Upper lobe of right lung (tissue), 1 donor: Measurements from ENCODE around the gene RASGRF1. TPM values are rescaled to one million over a fixed set of nuclear protein-coding genes. Genes with fewer than 3 reads are reported as not detected.
A peak's percentile ranks its signal among the peaks of the same experiment; 100 is the strongest.
"Not testable (repeated sequence)": the region's sequence is repeated elsewhere in the genome, so short reads cannot be mapped to it uniquely, and the experiment has no call there.

Source experiments
- ATAC-seq: fragments of 200-7000 bp; cut with Tn5 transposase; one replicate; pipeline ENCODE4 v1.9.1; 2020; ENCODE audit warnings: mild to moderate bottlenecking, moderate library complexity
- DNase-seq: peaks from one replicate; pipeline ENCODE4 v3.0.0-alpha.2; 2020
- H3K27ac ChIP-seq: fragments of 200-600 bp; one replicate; pipeline ENCODE4 v1.8.0; 2022
- H3K27me3 ChIP-seq: fragments of 200-600 bp; one replicate; pipeline ENCODE4 v1.8.0; 2022; ENCODE audit warnings: mild to moderate bottlenecking
- H3K36me3 ChIP-seq: fragments of 200-600 bp; one replicate; pipeline ENCODE4 v1.8.0; 2022
- H3K4me1 ChIP-seq: fragments of 200-600 bp; one replicate; pipeline ENCODE4 v1.8.0; 2022
- H3K4me3 ChIP-seq: fragments of 200-600 bp; one replicate; pipeline ENCODE4 v1.8.0; 2022; ENCODE audit warnings: mild to moderate bottlenecking
- H3K9me3 ChIP-seq: fragments of 200-600 bp; one replicate; pipeline ENCODE4 v1.8.0; 2022
- intact Hi-C: fragments of 100-400 bp; cut with DNase I; formaldehyde crosslinking; loops from one replicate; pipeline ENCODE4 v1.11.0; 2022
- total RNA-seq: library from RNA; stranded (reverse); fragmentation: NEBNext Ultra II Directional; extraction: Animal tissue kit (Norgen Biotek cat#: 25700); gene quantifications from one replicate; pipeline ENCODE4 v1.2.1, GENCODE V29; 2021
- TF ChIP-seq, protein P1 (sequence below): fragments of 200-600 bp; IDR thresholded peaks from one replicate; pipeline ENCODE4 v1.8.0; 2022; ENCODE audit warnings: antibody characterized with exemption
- donor health status: DM: no; HTN: yes; CAD: no; lungs with severe emphysema.

Gene RASGRF1
- total RNA-seq, 1 donor from 2014 or later, result 105 TPM

DNA sequence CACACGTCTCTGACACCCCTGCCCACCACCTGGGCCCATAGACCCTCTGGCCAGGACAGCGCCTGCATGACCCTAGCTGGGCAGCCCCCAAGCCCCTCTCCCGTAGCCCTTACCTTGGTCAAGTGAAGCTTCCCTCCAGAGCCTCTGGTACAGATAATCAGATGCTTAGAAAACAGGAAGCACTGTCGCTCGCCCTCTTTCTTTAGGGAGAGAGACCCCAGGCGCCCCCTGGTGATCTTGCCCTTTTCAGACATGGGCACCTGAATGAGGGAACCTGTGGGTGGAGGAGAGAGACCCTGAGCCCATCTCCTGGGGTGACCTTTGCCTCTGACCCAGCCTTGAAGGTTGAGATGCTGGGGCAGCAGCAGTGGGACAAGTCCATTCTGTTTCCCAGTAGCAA lies 65.4 kb downstream of the RASGRF1 start:
- intact Hi-C loops, result loop anchor here (10.0 kb wide), 1 partner anchor 160 kb away; no protein-coding TSS in a partner anchor
- Histone ChIP-seq H3K27ac (no peak overlapping the region), H3K9me3 (no peaks in the 10 kb centered on the region), H3K27me3 (no peaks in the 10 kb centered on the region), H3K4me1 (no peaks in the 10 kb centered on the region), H3K4me3 (no peak overlapping the region), H3K36me3 (no peaks in the 10 kb centered on the region)
- DNase-seq, result peak; percentile 65
- TF ChIP-seq, protein P1, sequence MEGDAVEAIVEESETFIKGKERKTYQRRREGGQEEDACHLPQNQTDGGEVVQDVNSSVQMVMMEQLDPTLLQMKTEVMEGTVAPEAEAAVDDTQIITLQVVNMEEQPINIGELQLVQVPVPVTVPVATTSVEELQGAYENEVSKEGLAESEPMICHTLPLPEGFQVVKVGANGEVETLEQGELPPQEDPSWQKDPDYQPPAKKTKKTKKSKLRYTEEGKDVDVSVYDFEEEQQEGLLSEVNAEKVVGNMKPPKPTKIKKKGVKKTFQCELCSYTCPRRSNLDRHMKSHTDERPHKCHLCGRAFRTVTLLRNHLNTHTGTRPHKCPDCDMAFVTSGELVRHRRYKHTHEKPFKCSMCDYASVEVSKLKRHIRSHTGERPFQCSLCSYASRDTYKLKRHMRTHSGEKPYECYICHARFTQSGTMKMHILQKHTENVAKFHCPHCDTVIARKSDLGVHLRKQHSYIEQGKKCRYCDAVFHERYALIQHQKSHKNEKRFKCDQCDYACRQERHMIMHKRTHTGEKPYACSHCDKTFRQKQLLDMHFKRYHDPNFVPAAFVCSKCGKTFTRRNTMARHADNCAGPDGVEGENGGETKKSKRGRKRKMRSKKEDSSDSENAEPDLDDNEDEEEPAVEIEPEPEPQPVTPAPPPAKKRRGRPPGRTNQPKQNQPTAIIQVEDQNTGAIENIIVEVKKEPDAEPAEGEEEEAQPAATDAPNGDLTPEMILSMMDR, result no peak
- ATAC-seq, result peak; percentile 18

DNA sequence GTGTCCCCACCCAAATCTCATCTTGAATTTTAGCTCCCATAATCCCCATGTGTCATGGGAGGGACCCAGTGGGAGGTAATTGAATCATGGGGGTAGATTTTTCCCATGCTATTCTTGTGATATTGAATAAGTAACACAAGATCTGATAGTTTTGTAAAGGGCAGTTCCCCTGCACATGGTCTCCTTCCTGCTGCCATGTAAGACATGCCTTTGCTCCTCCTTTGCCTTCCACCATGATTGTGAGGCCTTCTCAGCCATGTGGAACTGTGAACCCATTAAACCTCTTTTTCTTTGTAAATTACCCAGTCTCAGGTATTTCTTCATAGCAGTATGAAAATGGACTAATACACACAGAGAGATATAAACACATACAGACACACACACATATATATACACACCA lies 66.1 kb downstream of the RASGRF1 start:
- ATAC-seq, H3K9me3 ChIP-seq, H3K27ac ChIP-seq, H3K4me1 ChIP-seq, DNase-seq, H3K36me3 ChIP-seq, H3K4me3 ChIP-seq, H3K27me3 ChIP-seq: not testable (repeated sequence)
- intact Hi-C loops, result loop anchor here (10.0 kb wide), 1 partner anchor 160 kb away; no protein-coding TSS in a partner anchor

DNA sequence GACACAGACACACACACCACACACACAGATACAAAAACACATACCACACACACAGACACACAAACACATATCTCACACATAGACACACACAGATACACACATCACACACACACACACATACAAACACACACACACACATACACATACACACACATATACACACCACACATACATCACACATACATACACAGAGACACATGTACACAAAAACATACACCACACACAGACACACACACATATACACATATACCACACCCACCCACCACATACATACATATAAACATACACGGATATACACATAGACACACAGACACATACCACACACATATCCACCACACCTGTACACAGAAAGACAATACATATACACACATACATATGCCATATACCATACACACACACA lies 66.7 kb downstream of the RASGRF1 start:
- Histone ChIP-seq H3K36me3 (no peaks in the 10 kb centered on the region), H3K27ac (no peak overlapping the region), H3K4me1 (no peaks in the 10 kb centered on the region), H3K27me3 (no peaks in the 10 kb centered on the region), H3K9me3 (no peaks in the 10 kb centered on the region), H3K4me3 (no peak overlapping the region)
- intact Hi-C loops, result loop anchor here (10.0 kb wide), 1 partner anchor 161 kb away; no protein-coding TSS in a partner anchor
- DNase-seq (no peak), ATAC-seq (no peak)
- TF ChIP-seq, protein P1, result no peak

DNA sequence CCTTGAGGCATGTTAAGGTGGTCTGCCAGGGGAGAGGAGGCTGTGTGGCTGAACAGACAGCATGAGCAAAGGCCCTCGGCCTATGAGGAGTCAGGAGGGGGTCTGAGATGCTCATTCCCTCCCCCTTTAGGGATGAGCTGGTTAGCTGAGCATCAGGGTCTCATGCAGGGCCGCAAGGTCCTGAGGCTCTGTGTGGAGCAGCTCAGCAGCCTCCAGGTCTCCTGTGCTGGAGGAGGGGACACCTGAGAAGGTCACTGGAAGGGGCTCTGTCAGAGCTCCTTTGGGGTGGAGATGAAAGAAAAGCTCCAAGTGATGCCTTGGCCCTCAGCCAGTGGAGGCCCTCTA lies 67.1 kb downstream of the RASGRF1 start:
- Histone ChIP-seq H3K9me3 (no peaks in the 10 kb centered on the region), H3K4me3 (no peak overlapping the region), H3K36me3 (no peaks in the 10 kb centered on the region), H3K27ac (no peak overlapping the region), H3K27me3 (no peaks in the 10 kb centered on the region), H3K4me1 (no peaks in the 10 kb centered on the region)
- TF ChIP-seq, protein P1, result no peak
- ATAC-seq, result no peak
- peak; percentile 30 for DNase-seq
- intact Hi-C loops, result loop anchor here (10.0 kb wide), 1 partner anchor 161 kb away; no protein-coding TSS in a partner anchor

DNA sequence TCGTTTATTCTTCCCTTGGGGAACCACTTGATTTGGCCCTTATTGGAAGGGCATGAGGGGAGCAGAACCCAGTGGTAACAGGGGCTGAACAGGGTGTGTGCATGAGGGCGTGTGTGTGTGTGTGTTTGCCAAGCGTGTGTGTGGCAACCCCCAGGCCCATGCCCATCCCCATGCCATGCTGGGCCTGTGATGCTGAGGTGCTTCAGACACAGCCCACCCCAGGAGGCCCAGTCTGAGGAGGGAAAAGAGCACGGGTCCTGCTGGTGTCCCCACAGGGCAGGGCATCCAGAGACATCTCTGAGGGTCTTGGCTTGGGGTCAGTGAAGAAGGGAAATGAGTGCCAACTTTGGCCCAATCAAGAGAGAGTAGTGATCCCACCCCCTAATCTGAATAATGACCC lies 71.6 kb downstream of the RASGRF1 start:
- Histone ChIP-seq H3K27me3 (no peaks in the 10 kb centered on the region), H3K27ac (no peak overlapping the region), H3K4me1 (no peaks in the 10 kb centered on the region), H3K4me3 (no peak overlapping the region), H3K9me3 (no peaks in the 10 kb centered on the region), H3K36me3 (no peaks in the 10 kb centered on the region)
- peak; percentile 3 for ATAC-seq
- TF ChIP-seq, protein P1, result no peak
- no peak for DNase-seq
- intact Hi-C loops, result no loop called here

DNA sequence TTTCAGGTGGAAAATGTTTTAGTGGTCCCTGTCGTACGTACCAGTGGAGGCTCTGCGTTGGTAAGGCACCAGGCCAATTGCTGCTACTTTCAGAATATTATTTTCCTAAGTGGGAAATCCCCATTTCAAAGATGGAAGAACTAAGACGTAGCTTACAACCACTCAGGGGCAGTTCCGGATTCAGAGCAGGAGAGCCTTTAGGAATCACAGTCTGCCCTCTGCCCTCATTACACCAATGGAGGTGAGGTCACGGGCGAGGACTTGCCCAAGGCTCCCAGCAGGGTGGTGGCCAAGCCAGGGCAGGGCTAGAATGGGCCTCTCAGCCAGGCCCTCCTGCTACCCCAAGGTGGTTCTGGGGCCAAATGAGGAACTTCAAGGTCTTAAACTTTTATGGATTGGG lies 72.6 kb downstream of the RASGRF1 start:
- ATAC-seq, result peak; percentile 55
- TF ChIP-seq, protein P1, result no peak
- H3K36me3 ChIP-seq, result no peaks in the 10 kb centered on the region
- intact Hi-C loops, result no loop called here
- H3K4me1 ChIP-seq, result no peaks in the 10 kb centered on the region
- no peak overlapping the region for H3K27ac ChIP-seq
- DNase-seq, result no peak
- no peak overlapping the region for H3K4me3 ChIP-seq
- H3K27me3 ChIP-seq, result no peaks in the 10 kb centered on the region
- no peaks in the 10 kb centered on the region for H3K9me3 ChIP-seq
